ENCODE measurements around the gene KDM4B.

The KDM4B gene

GRCh38 chr19:5052945-5053485, 84.1 kb downstream of the KDM4B start:
- DNase-seq = no peak

- DNase-seq = no peak
Observed at GRCh38 chr19:5053661-5054060, 84.7 kb downstream of the KDM4B start.

DNA sequence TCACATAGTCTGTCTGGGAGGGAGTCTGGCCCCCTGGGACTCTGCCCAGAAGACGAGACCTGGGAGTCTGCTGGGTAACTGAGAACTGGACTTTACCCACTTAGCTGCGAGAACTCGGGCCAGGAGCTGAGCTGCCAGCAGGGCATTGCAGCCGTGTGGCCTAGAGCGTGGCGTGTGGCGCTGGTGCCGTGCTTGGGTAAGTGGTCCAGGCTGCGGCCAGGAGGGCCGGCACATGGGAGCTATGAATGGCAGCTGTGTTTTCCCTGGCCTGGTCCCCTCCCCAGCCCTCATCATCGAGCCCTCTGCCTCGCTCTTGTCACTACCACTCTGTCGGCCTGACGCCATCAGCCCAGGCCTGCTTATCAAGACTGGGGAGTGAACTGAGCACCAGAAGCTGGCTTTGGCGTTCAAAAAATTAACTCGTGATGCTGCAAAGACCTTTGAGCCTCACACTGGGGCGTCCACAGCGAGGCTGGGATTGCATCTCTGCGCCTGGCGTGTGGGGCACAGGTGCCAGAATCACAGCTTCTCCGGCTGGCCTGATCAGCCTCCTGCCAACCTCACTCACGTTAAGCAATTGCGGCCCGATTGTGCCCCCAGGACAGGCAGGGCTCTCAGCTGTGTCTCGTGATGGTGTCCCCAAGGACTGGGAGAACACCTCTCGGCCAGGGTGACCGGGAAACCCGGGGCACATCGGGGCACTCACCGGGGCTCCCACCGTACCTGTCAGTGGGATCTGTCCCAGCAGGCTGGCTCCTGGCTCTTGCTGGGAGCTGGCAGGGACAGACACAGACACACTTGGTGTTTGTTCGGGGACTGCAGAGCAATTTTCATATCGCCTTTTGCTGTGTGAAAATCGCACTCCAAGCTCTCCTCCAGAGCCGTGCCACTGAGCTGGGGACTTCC, 85.9 kb downstream of the KDM4B start:
- no peak for DNase-seq

GRCh38 chr19:5055457-5055776, 86.5 kb downstream of the KDM4B start:
- DNase-seq = no peak

DNA sequence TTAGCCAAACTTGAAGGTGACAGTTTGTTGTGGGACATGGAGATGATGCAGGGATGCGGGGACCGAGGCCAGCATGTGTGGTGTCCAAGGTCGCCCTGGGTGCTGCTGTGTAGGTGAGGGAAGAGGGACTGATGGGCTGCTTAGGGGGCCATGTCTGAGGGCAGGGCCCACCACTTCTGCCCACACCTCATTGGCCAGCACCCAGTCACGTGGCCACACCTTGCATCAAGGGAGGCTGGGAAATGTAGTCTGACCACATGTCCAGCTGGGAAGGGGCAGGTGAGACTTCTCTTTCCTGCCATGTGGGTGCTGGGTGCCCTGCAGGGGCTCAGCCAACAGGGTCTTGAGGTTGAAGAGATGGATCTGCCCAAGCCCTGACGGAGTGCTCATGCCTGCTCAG, 88.9 kb downstream of the KDM4B start:
- no peak for DNase-seq

DNA sequence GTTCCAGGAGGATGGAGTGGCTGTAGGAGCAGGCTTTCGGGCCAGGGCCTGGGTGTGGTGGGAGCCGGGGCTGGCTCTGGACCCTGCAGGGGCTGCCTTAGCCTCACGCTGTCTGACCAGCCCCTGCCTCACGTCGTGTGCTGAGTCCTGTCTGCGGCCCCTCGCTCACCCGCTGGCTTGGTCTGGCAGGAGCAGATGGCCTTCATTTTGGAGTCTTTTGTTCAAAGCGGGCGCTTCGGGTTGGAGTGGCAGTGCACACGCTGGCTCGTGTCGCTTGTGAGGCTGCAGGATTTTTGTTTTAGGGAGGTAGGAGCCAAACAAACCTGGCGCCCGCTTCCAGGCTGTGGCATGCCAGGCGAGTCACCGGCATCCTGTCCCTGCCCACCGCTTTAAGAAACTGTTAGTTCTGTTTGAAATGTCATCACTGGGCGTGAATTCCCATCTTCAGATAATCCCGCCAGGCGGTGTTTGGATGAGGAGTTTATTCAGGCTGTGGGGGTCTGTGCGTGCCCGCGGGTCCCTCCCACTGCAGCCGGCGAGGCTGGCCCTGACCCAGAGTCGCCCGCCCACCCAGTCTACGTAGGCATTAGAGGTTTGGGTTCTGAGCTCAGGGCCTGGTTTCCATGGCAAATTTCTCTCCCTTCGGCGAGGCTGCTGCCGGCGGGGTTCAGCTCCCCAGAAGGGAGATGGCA, 89.8 kb downstream of the KDM4B start:
- DNase-seq = no peak

DNA sequence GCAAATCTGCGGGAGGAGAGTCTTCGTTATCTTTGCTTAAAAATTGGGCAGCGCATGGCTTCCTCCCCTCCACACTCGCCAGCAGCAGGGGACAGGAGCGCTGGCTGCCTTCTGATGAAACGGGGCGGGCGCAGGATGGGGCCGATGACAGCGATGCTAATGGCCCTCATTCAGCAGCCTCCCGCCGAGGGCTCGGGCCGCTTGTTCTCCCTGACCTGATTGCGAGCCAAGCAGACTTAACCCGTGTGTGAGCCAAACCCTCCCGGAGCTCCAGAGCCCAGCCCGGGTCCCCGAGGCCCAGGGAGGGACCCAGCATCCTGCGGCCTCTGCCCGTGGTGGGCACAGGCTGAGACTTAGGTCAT, 90.3 kb downstream of the KDM4B start:
- DNase-seq = no peak

DNA sequence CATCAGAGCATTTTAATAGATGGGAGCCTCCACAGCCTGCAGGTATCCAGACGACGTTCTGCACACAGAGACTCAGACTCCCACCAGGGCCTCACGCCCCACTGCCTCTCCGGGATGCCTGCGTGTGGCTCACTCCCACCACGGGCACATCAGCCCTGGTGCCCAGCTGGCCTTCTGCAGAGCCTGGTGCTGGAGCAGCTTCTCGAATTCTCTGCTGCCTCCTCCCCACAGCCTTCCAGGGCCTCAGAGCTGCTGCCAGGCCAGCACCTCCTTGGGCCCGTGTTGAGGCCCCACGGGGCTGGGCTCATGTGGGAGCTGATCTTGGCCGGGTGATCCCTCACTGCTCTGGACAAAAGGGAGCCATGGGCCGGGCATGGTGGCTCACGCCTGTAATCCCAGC, 90.9 kb downstream of the KDM4B start:
- no peak for DNase-seq

DNA sequence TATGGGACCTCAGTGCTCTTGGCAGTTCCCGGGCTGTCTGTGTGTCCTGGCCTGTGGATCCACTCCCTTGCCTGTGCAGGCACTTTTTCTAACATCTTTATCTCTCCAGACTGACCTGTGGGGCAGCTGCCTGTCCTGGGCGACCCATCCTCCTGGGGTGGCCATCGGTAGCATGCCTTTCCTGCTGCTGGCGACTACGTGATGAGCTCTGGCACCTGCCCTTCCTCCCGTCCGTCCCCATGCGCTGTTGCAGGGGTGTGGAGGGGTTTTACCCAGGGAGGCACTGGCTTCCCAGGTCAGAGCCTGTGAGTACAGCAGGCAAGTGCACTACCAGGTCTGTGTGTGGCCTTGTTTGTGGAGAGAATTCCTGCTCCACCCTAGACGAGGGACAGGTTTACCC, 93.3 kb downstream of the KDM4B start:
- no peak for DNase-seq

- DNase-seq = no peak
Observed at GRCh38 chr19:5062799-5063198, 93.9 kb downstream of the KDM4B start.

- no peak for DNase-seq
Observed at GRCh38 chr19:5063873-5064645, 95.1 kb downstream of the KDM4B start.

DNA sequence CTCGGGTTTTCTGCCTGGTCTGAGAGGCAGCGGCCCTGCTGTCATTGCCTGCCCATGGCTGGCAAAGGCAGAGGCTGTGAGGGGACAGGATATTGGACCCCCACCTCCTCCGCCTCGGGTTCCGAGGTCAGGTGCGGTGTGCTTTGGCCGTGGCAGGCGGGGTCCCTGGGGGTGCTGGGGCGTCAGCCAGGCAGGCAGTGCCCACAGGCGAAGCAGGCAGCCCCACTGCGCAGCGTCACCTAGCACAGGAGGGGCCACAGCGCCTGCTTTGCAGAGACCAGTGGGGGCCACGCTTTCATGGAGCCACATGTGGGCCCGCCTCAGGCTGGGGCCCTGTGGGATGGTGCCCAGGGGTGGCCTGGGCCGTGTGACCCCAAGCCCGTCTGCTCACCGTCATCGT, 96.0 kb downstream of the KDM4B start:
- DNase-seq = no peak

DNA sequence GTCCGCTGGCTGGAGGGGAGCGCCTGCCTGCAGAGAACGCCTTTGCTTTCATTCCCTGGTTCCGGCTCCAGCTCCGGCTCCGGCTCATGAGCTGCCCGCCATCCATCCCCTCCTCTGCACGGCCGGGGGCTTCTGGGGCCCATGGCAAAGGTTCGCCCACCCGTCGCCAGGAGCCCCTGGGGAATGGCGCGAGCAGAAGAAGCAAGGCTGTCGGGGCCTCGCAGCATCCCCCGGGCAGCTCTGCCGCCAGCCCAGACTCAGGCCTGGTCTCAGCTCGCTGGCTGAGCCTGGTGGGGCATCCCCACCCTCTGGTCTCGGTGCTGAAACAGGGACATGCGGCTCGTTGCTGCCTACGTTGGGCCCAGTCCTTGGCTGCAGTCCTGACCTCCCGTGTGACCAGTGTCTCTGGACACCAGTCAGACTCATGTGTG, 96.8 kb downstream of the KDM4B start:
- DNase-seq = no peak

- no peak for DNase-seq
Observed at GRCh38 chr19:5066768-5067167, 97.9 kb downstream of the KDM4B start.

GRCh38 chr19:5067678-5068077, 98.8 kb downstream of the KDM4B start:
- DNase-seq = no peak

DNA sequence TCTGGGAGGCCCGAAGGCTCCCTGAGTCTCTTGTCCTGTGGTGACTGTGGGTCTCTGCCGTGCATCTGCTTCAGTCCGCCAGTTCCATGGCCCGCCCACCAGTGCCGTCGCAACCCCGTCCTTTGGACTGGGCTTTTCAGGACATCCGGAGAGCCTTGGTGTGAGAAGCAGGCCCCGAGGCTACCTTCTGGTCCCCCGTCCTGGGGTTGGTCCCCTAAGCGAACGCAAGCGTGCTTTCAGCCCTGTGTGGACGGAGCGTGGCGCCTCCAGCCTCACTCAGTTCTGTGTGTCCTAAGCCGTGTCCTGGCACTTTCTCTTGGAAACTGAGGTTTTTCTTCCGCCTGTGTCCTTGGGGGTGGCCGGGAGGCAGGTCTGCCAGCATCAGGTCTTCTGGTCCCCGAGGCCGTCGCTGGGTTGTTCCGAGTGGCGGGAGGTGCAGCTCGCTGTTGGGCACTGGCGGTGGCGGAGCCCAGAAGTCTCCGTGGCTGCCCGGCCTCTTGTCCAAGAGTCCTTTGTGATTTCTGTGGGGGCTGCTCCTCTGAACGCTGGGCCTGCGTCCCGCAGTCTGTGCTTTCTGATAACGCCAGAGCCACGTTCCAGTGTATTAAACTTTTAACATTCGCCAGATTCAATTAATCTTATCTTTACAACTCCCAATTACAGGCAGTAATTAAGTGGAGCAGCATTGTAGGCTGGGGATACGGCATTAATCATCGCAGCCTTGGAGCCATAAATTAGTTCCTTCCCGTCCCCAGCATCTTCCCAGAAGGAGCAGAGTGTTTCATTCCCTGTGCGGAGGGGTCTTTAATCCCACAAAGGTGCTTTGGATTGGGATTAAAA, 99.5 kb downstream of the KDM4B start:
- no peak for DNase-seq

DNA sequence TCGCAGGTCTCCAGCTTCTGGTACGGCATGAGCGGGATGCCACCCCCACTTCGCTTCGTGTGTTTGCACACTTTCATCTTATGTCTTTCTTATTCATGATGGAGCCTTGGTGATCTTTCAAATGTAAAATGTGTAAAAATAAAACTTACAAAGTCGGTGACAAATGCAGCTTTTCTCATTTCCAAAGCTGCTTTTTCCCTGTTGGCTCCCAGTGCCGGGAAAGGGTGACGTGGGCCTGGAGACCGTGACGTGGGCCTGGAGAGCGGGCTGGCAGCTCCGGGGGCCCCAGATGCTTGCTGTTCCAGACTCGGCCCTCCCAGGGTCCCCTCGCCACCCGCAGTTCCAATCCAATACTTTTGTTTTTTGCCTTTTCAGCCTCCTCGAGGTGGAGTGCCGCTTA, 101.4 kb downstream of the KDM4B start:
- DNase-seq = no peak

- no peak for DNase-seq
Observed at GRCh38 chr19:5070930-5071329, 102.0 kb downstream of the KDM4B start.

DNA sequence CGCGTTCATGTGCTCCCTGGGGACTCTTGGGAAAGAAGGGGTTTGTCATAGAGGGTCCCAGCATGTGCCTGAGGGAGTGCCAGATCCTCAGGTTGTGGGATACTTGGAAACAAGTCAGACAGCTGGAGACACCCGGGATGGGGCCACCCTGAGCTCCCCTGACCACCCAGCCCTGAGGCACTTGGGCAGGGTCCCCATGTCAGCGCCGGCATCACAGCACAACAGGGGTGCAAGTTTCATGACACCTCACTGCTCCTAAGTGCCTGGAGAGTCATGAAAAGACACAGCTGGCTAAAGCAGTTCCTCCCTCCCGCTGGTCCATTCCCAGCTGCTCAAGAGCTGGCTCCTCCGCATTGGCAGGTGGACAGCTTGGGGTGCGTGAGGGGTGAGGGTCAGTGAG, 102.7 kb downstream of the KDM4B start:
- no peak for DNase-seq

GRCh38 chr19:5072115-5072514, 103.2 kb downstream of the KDM4B start:
- DNase-seq = no peak

DNA sequence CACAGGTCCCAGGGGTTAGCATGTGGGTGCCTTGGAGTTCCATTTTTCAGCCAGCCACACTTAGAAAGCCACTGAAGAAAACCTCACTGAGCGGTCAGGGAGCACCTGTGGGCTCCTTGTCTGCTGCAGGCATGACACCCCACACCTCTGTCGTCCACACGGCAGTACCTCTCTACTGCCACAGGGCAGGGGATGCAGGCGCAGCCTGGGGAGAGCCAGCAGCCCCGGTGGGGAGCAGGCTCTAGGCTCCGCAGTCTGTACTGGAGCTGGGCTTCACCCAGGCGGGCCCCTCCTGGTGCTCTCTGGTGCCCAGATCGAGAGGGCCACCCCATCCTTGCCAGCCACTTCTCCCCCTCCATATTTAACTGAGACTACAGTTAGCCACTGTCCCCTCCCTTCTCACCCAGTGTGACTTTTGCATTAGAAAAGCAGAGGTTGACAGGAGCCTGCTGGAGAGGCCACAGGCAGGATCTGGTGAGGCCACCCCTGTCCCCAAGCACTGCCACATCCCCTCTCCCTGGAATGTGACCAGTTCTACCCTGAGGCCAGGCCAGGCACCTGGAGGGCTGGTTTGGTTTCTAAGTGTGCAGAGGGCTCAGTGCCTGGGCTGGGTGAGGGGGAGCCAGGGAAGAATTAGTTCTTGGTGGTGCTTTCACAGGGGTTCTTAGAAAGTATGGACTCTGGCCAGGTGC, 104.4 kb downstream of the KDM4B start:
- no peak for DNase-seq

- no peak for DNase-seq
Observed at GRCh38 chr19:5074407-5074806, 105.5 kb downstream of the KDM4B start.

Data from activated CD8-positive, alpha-beta memory T cell treated with anti-CD3 and anti-CD28 coated beads, Interleukin-2, amount 50 U/mL, for 4 hours (primary cell).